ENCODE data around the gene TPST2.

DNA sequence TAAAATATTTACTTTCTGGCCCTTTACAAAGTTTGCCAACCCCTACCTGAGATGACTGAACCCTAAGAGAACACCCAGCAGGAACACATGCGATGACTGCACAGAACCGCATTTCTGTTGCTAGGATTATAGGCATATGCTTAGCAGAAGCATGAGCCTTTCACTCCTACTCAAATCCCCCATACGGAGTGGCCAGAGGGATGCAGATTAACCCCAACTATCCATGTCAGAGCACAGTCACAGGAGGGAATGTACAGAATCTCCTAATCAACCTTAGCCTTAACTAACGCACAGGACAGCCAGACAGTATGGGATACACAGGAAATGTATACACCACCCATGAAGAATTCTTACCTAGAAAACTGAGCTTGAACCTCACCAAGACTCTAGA lies 112.6 kb downstream of the TPST2 start:
- TF ChIP-seq ZNF274 (IDR thresholded peaks at IDR 0.05; ENCODE audit: low read depth, low read length): no peak
- no peak for TF ChIP-seq YY1 (IDR thresholded peaks at IDR 0.05; ENCODE audit: insufficient read depth, insufficient read length)
